Smooth muscle cell (in vitro differentiated cells): ENCODE data around the gene ZNF605. TPM values are rescaled to one million over a fixed set of nuclear protein-coding genes. Genes with fewer than 3 reads are reported as not detected.

Experiments
- DNase-seq: peaks from one replicate; lab custom pipeline; 2025; ENCODE audit not compliant: unreplicated experiment; lab: John Stamatoyannopoulos, UW
- H2AFZ ChIP-seq: fragments of 200-600 bp; sonication (generic); 2 replicates; pipeline ENCODE4 v1.6.0; 2016; ENCODE audit warnings: antibody characterized with exemption, low read depth, mild to moderate bottlenecking
- H3F3A ChIP-seq: fragments of 200-600 bp; sonication (generic); 2 replicates; pipeline ENCODE4 v1.6.0; 2017; ENCODE audit warnings: antibody characterized with exemption, low read depth
- H3K27ac ChIP-seq: fragments of 200-600 bp; sonication (generic); 2 replicates; pipeline ENCODE4 v1.5.1; 2016; ENCODE audit warnings: low read depth, mild to moderate bottlenecking
- H3K27me3 ChIP-seq: fragments of 200-600 bp; sonication (generic); 2 replicates; pipeline ENCODE4 v1.6.1; 2016; ENCODE audit warnings: low read depth, mild to moderate bottlenecking
- H3K36me3 ChIP-seq: fragments of 200-600 bp; sonication (generic); 2 replicates; pipeline ENCODE4 v1.5.1; 2016; ENCODE audit warnings: low read depth
- H3K4me1 ChIP-seq: fragments of 200-600 bp; sonication (generic); 2 replicates; pipeline ENCODE4 v1.5.1; 2016; ENCODE audit warnings: low read depth
- H3K4me2 ChIP-seq: fragments of 200-600 bp; sonication (generic); 2 replicates; pipeline ENCODE4 v1.6.0; 2016; ENCODE audit warnings: mild to moderate bottlenecking
- H3K4me3 ChIP-seq: fragments of 200-600 bp; sonication (generic); 2 replicates; pipeline ENCODE4 v1.5.1; 2016; ENCODE audit warnings: mild to moderate bottlenecking
- H3K79me2 ChIP-seq: fragments of 200-600 bp; sonication (generic); 2 replicates; pipeline ENCODE4 v1.6.0; 2016; ENCODE audit warnings: low read depth, mild to moderate bottlenecking
- H3K9ac ChIP-seq: fragments of 200-600 bp; sonication (generic); 2 replicates; pipeline ENCODE4 v1.6.0; 2016; ENCODE audit warnings: low read depth
- H3K9me3 ChIP-seq: fragments of 200-600 bp; sonication (generic); replicated peaks from 2 replicates; pipeline ENCODE4 v1.5.1; 2016; ENCODE audit warnings: low read depth
- H4K20me1 ChIP-seq: fragments of 200-600 bp; sonication (generic); 2 replicates; pipeline ENCODE4 v1.6.0; 2016; ENCODE audit warnings: low read depth
- CTCF ChIP-seq: fragments of 200-600 bp; sonication (generic); IDR thresholded peaks from 2 replicates; pipeline ENCODE4 v1.5.1; 2017; ENCODE audit warnings: borderline replicate concordance, mild to moderate bottlenecking, antibody characterized with exemption; ENCODE audit not compliant: insufficient read depth, poor library complexity, severe bottlenecking
- WGBS: methylation state at CpG from one replicate; pipeline ENCODE4 v1.1.7; 2016; ENCODE audit warnings: low lambda C conversion rate; 5-methylcytosine and 5-hydroxymethylcytosine counted together
- polyA plus RNA-seq: library from polyadenylated mRNA; unstranded; fragments of >200 nt; fragmentation: Nextera tagmentation; extraction: Ambion mirVana; gene quantifications from 2 replicates; pipeline ENCODE4 v1.2.1, GENCODE V29; 2016
- total RNA-seq: library from RNA; depleted of rRNA; stranded (reverse); fragments of >200 nt; gene quantifications from 2 replicates; pipeline ENCODE4 v1.2.3, GENCODE V29; 2014

Gene ZNF605
- total and polyA plus RNA-seq, 2 experiments from 2014 or later: 6.3 to 9.7 TPM

GRCh38 chr12:132923356-132923909, 32.7 kb downstream of the ZNF605 start:
- no peak overlapping the region for H3K4me2 ChIP-seq
- 71% methylated on average over 1 of the region's 1 CpG for WGBS
- no peak overlapping the region for H3K27ac ChIP-seq
- no peak overlapping the region for H2AFZ ChIP-seq
- H3K9me3 ChIP-seq: peaks cover 88% of the 10 kb centered on the region
- H3F3A ChIP-seq: peaks cover 9% of the 10 kb centered on the region
- H3K4me3 ChIP-seq: no peak overlapping the region
- no peaks in the 10 kb centered on the region for H4K20me1 ChIP-seq
- H3K79me2 ChIP-seq: no peaks in the 10 kb centered on the region
- no peak for TF ChIP-seq CTCF
- no peak for DNase-seq
- no peak overlapping the region for H3K9ac ChIP-seq
- peaks cover 53% of the 10 kb centered on the region for H3K36me3 ChIP-seq
- no peaks in the 10 kb centered on the region for H3K27me3 ChIP-seq
- no peaks in the 10 kb centered on the region for H3K4me1 ChIP-seq

- H4K20me1 ChIP-seq: no peaks in the 10 kb centered on the region
- no peak overlapping the region for H3K9ac ChIP-seq
- no peak overlapping the region for H3K4me3 ChIP-seq
- H3K4me2 ChIP-seq: no peak overlapping the region
- H3K36me3 ChIP-seq: peaks cover 45% of the 10 kb centered on the region
- no peaks in the 10 kb centered on the region for H3K79me2 ChIP-seq
- DNase-seq: no peak
- H3K9me3 ChIP-seq: peaks cover 87% of the 10 kb centered on the region
- H3K4me1 ChIP-seq: no peaks in the 10 kb centered on the region
- no peaks in the 10 kb centered on the region for H3K27me3 ChIP-seq
- peaks cover 9% of the 10 kb centered on the region for H3F3A ChIP-seq
- WGBS: 96% methylated on average over 4 of the region's 4 CpGs
- H3K27ac ChIP-seq: no peak overlapping the region
- no peak overlapping the region for H2AFZ ChIP-seq
- no peak for TF ChIP-seq CTCF
These were observed 33.4 kb downstream of the ZNF605 start for GRCh38 chr12:132922676-132923075.

- Histone ChIP-seq H3K9ac (no peak overlapping the region), H3K27ac (no peak overlapping the region), H3K4me3 (no peak overlapping the region), H2AFZ (no peak overlapping the region), H3K27me3 (no peaks in the 10 kb centered on the region), H3K9me3 (peaks cover 79% of the 10 kb centered on the region), H3K79me2 (no peaks in the 10 kb centered on the region), H3K36me3 (peaks cover 41% of the 10 kb centered on the region), H3K4me2 (no peak overlapping the region), H3K4me1 (no peaks in the 10 kb centered on the region), H4K20me1 (no peaks in the 10 kb centered on the region), H3F3A (peaks cover 9% of the 10 kb centered on the region)
- no peak for DNase-seq
- 89% methylated on average over 9 of the region's 9 CpGs for WGBS
- TF ChIP-seq CTCF: no peak
These were observed 34.4 kb downstream of the ZNF605 start for GRCh38 chr12:132921685-132922084.

GRCh38 chr12:132918680-132919079, 37.4 kb downstream of the ZNF605 start:
- H4K20me1 ChIP-seq: no peaks in the 10 kb centered on the region
- no peaks in the 10 kb centered on the region for H3K4me1 ChIP-seq
- H3K27me3 ChIP-seq: no peaks in the 10 kb centered on the region
- H3K79me2 ChIP-seq: no peaks in the 10 kb centered on the region
- no peak overlapping the region for H3K27ac ChIP-seq
- no peak overlapping the region for H2AFZ ChIP-seq
- no peak overlapping the region for H3K9ac ChIP-seq
- 98% methylated on average over 6 of the region's 6 CpGs for WGBS
- no peak overlapping the region for H3K4me2 ChIP-seq
- no peak for DNase-seq
- H3K4me3 ChIP-seq: no peak overlapping the region
- H3K9me3 ChIP-seq: peaks cover 69% of the 10 kb centered on the region
- H3F3A ChIP-seq: no peaks in the 10 kb centered on the region
- peaks cover 14% of the 10 kb centered on the region for H3K36me3 ChIP-seq
- no peak for TF ChIP-seq CTCF
